GM21825 (cell line): Measurements from ENCODE around the gene DCDC2.
"Not testable (repeated sequence)": the region's sequence is repeated elsewhere in the genome, so short reads cannot be mapped to it uniquely, and the experiment has no call there.

Experiments used
- ATAC-seq: cut with Tn5 transposase; IDR thresholded peaks from one replicate; pipeline ENCODE4 v1.9.1; 2021; ENCODE audit warnings: mild to moderate bottlenecking, moderate library complexity; ENCODE audit not compliant: unreplicated experiment

The DCDC2 gene

GRCh38 chr6:24154121-24154520 lies 203.7 kb downstream of the DCDC2 start:
- no peak for ATAC-seq

- ATAC-seq: no peak
These were observed 205.8 kb downstream of the DCDC2 start for GRCh38 chr6:24152014-24152413.

- ATAC-seq: no peak
These were observed 208.0 kb downstream of the DCDC2 start for GRCh38 chr6:24149836-24150235.

GRCh38 chr6:24149296-24149695 lies 208.6 kb downstream of the DCDC2 start:
- ATAC-seq: no peak

GRCh38 chr6:24148684-24149083 lies 209.2 kb downstream of the DCDC2 start:
- no peak for ATAC-seq

GRCh38 chr6:24148154-24148570 lies 209.7 kb downstream of the DCDC2 start:
- no peak for ATAC-seq

GRCh38 chr6:24147511-24148153 lies 210.2 kb downstream of the DCDC2 start:
- no peak for ATAC-seq

- no peak for ATAC-seq
These were observed 211.0 kb downstream of the DCDC2 start for GRCh38 chr6:24146871-24147270.

- ATAC-seq: no peak
These were observed 212.1 kb downstream of the DCDC2 start for GRCh38 chr6:24145690-24146131.

GRCh38 chr6:24142733-24143132 lies 215.1 kb downstream of the DCDC2 start:
- not testable (repeated sequence) for ATAC-seq

- no peak for ATAC-seq
These were observed 217.3 kb downstream of the DCDC2 start for GRCh38 chr6:24140591-24140990.

GRCh38 chr6:24139639-24140038 lies 218.2 kb downstream of the DCDC2 start:
- no peak for ATAC-seq

- no peak for ATAC-seq
These were observed 218.8 kb downstream of the DCDC2 start for GRCh38 chr6:24139080-24139479.

- ATAC-seq: no peak
These were observed 226.1 kb downstream of the DCDC2 start for GRCh38 chr6:24131751-24132150.

GRCh38 chr6:24127316-24127715 lies 230.5 kb downstream of the DCDC2 start:
- ATAC-seq: no peak

GRCh38 chr6:24126586-24127192 lies 231.2 kb downstream of the DCDC2 start:
- no peak for ATAC-seq

- no peak for ATAC-seq
These were observed 231.9 kb downstream of the DCDC2 start, which contains the start of gene NRSN1 for GRCh38 chr6:24125980-24126379. NRSN1 (plus strand) TSS chr6:24126215; CDS start chr6:24134328, 8,113 bp downstream.

GRCh38 chr6:24122139-24122538 lies 235.7 kb downstream of the DCDC2 start:
- ATAC-seq: no peak
